K562 (cell line): Measurements from ENCODE around the gene COPRS. TPM values are rescaled to one million over a fixed set of nuclear protein-coding genes. Genes with fewer than 3 reads are reported as not detected.

Source experiments
- FOXK2 ChIP-seq, 2 experiments: fragments of 450-650 bp; IDR thresholded peaks in 1 of 2; conservative IDR thresholded peaks in 1 of 2; 2 replicates each; pipeline ENCODE4 v1.6.1; 2016; ENCODE audit warnings: low read depth in 2 of 2, mild to moderate bottlenecking in 1 of 2
- FOXP4 ChIP-seq: sonication (generic); formaldehyde crosslinking; IDR thresholded peaks from 2 replicates; pipeline ENCODE4 v1.8.0; 2022; ENCODE audit warnings: mild to moderate bottlenecking, missing genetic modification reagents, borderline replicate concordance
- GABPB2 ChIP-seq: fragments of 250-450 bp; sonication (Bioruptor Pico); conservative IDR thresholded peaks from 2 replicates; pipeline ENCODE4 v1.5.1; 2021; ENCODE audit warnings: mild to moderate bottlenecking
- ID3 ChIP-seq, 2 experiments: fragments of 250-450 bp in 1 of 2; fragments of 450-650 bp in 1 of 2; sonication (Bioruptor Pico) in 1 of 2; IDR thresholded peaks; 2 replicates each; pipeline versions ENCODE4 v1.6.1 to v1.8.0; 2016 to 2021; ENCODE audit warnings: mild to moderate bottlenecking in 2 of 2, moderate library complexity in 2 of 2, missing compliant biosample characterization in 1 of 2, missing genetic modification characterization in 1 of 2
- NCOA4 ChIP-seq: fragments of 450-650 bp; IDR thresholded peaks from 2 replicates; pipeline ENCODE4 v1.6.1; 2018; ENCODE audit warnings: mild to moderate bottlenecking; ENCODE audit not compliant: partially characterized antibody
- NFXL1 ChIP-seq: fragments of 450-650 bp; formaldehyde crosslinking; IDR thresholded peaks from 2 replicates; pipeline ENCODE4 v1.4.0; 2021; ENCODE audit warnings: mild to moderate bottlenecking
- POLR2AphosphoS5 ChIP-seq: IDR thresholded peaks from 2 replicates; pipeline ENCODE4 v1.6.1; 2011; ENCODE audit warnings: mild to moderate bottlenecking, low read depth, low read length, moderate library complexity; ENCODE audit not compliant: control insufficient read depth, insufficient read depth
- RFX1 ChIP-seq: fragments of 450-650 bp; IDR thresholded peaks from 2 replicates; pipeline ENCODE4 v1.6.1; 2016; ENCODE audit warnings: mild to moderate bottlenecking, moderate library complexity
- SMARCA4 ChIP-seq: fragments of 450-650 bp; IDR thresholded peaks from 2 replicates; pipeline ENCODE4 v1.6.1; 2016
- TAF15 ChIP-seq: fragments of 200-400 bp; formaldehyde crosslinking; IDR thresholded peaks from 2 replicates; pipeline ENCODE4 v1.6.1; 2017; ENCODE audit warnings: mild to moderate bottlenecking, low read depth, low read length, moderate library complexity
- polyA plus RNA-seq, 8 experiments: library from polyadenylated mRNA; depleted of rRNA in 4 of 8; stranded (reverse) in 5 of 8; unstranded in 3 of 8; fragments of >200 nt; fragmentation: Nextera tagmentation in 2 of 8; fragmentation: Illumina TruSeq in 1 of 8; extraction: Ambion mirVana in 2 of 8; extraction: Trizol in 1 of 8; gene quantifications; 2 replicates each; pipeline versions ENCODE4 v1.2.1 to v1.2.3, GENCODE V29; 2011 to 2014; ENCODE audit warnings: inconsistent platforms in 1 of 8, missing spikeins in 1 of 8
- total RNA-seq, 7 experiments: library from RNA; depleted of rRNA in 6 of 7; stranded (reverse); fragments of >200 nt in 6 of 7; fragmentation: Illumina TruSeq in 2 of 7; extraction: Trizol in 2 of 7; gene quantifications; 2 replicates each; pipeline versions ENCODE4 v1.2.1 to v1.2.3, GENCODE V29; 2011 to 2021; ENCODE audit warnings: low replicate concordance in 1 of 7

The COPRS gene
- total and polyA plus RNA-seq, 9 of the 15 experiments (the other 6 are each of a cell fraction or from before 2014, with no cell fraction given): 11.9 to 102 (median 60.5) TPM

- no peak for TF ChIP-seq ID3 (CRISPR knock-in tag; IDR thresholded peaks at IDR 0.05)
- TF ChIP-seq ID3 (tag; IDR thresholded peaks at IDR 0.05): no peak
- no peak for TF ChIP-seq TAF15
- TF ChIP-seq FOXP4 (CRISPR knock-in tag): no peak
- TF ChIP-seq NFXL1 (CRISPR knock-in tag): no peak
- no peak for TF ChIP-seq RFX1
- TF ChIP-seq POLR2AphosphoS5: no peak
- TF ChIP-seq SMARCA4: no peak
- TF ChIP-seq FOXK2 (conservative IDR thresholded peaks at IDR 0.05 in 1 of 2, IDR thresholded peaks at IDR 0.05 in 1 of 2; ENCODE audit: low read depth in 2 of 2): no peak
- no peak for TF ChIP-seq NCOA4
- TF ChIP-seq GABPB2 (CRISPR knock-in tag): no peak
Measured at GRCh38 chr17:31869031-31869430, 10.0 kb upstream of the COPRS start (continued).
